K562 (cell line): ENCODE measurements around the gene LRRC7. TPM values are rescaled to one million over a fixed set of nuclear protein-coding genes. Genes with fewer than 3 reads are reported as not detected.

Experiments used
- ATAC-seq: fragments of 200-7000 bp; cut with Tn5 transposase; 3 replicates; pipeline ENCODE4 v1.9.1; 2020; ENCODE audit warnings: moderate library complexity
- BruUV-seq: library from RNA; stranded (reverse); fragments of 400-500 nt; replicated peaks from 2 replicates; lab custom pipeline; 2021; lab: Mats Ljungman, UMichigan
- CTCF ChIA-PET: fragments of 300-600 bp; formaldehyde crosslinking; extraction: SDS; loops from one replicate; lab custom pipeline; 2021; ENCODE audit warnings: low intra/inter-chr PET ratio; lab: Yijun Ruan, JAX
- POLR2A ChIA-PET: fragments of 300-600, 350-650 bp; sonication (Branson Sonifier 250); formaldehyde crosslinking; extraction: SDS; loops from one replicate; lab custom pipeline; 2021; ENCODE audit warnings: antibody characterized with exemption, inconsistent platforms; lab: Yijun Ruan, JAX
- DNase-seq, 4 experiments: peaks; one replicate each; pipeline versions ENCODE4 v3.0.0 to v3.0.0-alpha.2; 2011 to 2018; ENCODE audit warnings: low spot score in 3 of 4, mixed read lengths in 3 of 4; ENCODE audit errors: extremely low read depth in 1 of 4
- FAIRE-seq: peaks from 2 replicates; lab custom pipeline; 2011; peaks lifted over from hg19 to GRCh38; lab: Jason Lieb, UNC
- H2AFZ ChIP-seq: 2 replicates; pipeline ENCODE4 v1.6.0; 2011; ENCODE audit warnings: low read depth, low read length, control low read depth, inconsistent platforms
- H3K27ac ChIP-seq: fragments of 200-600 bp; 3 replicates; pipeline ENCODE4 v1.8.0; 2011; ENCODE audit warnings: low read depth, mild to moderate bottlenecking, control low read depth, inconsistent platforms, low read length, moderate library complexity, mixed read lengths; ENCODE audit errors: extremely low read depth
- H3K27me3 ChIP-seq, 2 experiments: fragments of 300-600 bp in 1 of 2; 2 replicates in 1 of 2; 3 replicates in 1 of 2; pipeline versions ENCODE4 v1.6.0 to v1.8.0; 2011; ENCODE audit warnings: inconsistent platforms in 2 of 2, low read length in 2 of 2, mild to moderate bottlenecking in 1 of 2, mixed read lengths in 1 of 2, moderate library complexity in 1 of 2; ENCODE audit not compliant: control insufficient read depth in 2 of 2, insufficient read depth in 2 of 2
- H3K36me3 ChIP-seq: fragments of 300-600 bp; 3 replicates; pipeline ENCODE4 v1.8.0; 2011; ENCODE audit warnings: mild to moderate bottlenecking, low read length, inconsistent platforms; ENCODE audit not compliant: control insufficient read depth, insufficient read depth
- H3K4me1 ChIP-seq, 2 experiments: fragments of 200-600 bp in 1 of 2; replicated peaks in 1 of 2; 2 replicates in 1 of 2; 3 replicates in 1 of 2; pipeline versions ENCODE4 v1.5.1 to v1.8.0; 2011; ENCODE audit warnings: inconsistent platforms in 2 of 2, low read length in 2 of 2, mild to moderate bottlenecking in 1 of 2, mixed read lengths in 1 of 2, moderate library complexity in 1 of 2; ENCODE audit not compliant: control insufficient read depth in 2 of 2, insufficient read depth in 2 of 2
- H3K4me2 ChIP-seq: 2 replicates; pipeline ENCODE4 v1.6.1; 2011; ENCODE audit warnings: low read length, control low read depth, inconsistent platforms, mixed read lengths; ENCODE audit not compliant: insufficient read depth
- H3K4me3 ChIP-seq: fragments of 200-600 bp; sonication (generic), shearing (Covaris generic); 2 replicates; pipeline ENCODE4 v1.5.1; 2016; ENCODE audit warnings: control low read depth, inconsistent platforms
- H3K79me2 ChIP-seq: fragments of 200-600 bp; 3 replicates; pipeline ENCODE4 v1.8.0; 2011; ENCODE audit warnings: low read length, inconsistent platforms; ENCODE audit not compliant: control insufficient read depth, insufficient read depth
- H3K9ac ChIP-seq, 2 experiments: 2 replicates each; pipeline versions ENCODE4 v1.6.0 to v1.6.1; 2011; ENCODE audit warnings: low read depth in 2 of 2, low read length in 2 of 2, control low read depth in 1 of 2, inconsistent platforms in 1 of 2, mild to moderate bottlenecking in 1 of 2, mixed read lengths in 1 of 2; ENCODE audit not compliant: insufficient read depth in 1 of 2
- H3K9me1 ChIP-seq: one replicate; pipeline ENCODE4 v1.6.0; 2011; ENCODE audit warnings: inconsistent platforms, mild to moderate bottlenecking, low read length, moderate library complexity; ENCODE audit not compliant: control insufficient read depth, insufficient read depth
- H3K9me3 ChIP-seq: replicated peaks from 2 replicates; pipeline ENCODE4 v1.5.1; 2011; ENCODE audit warnings: low read depth, low read length, inconsistent platforms; ENCODE audit not compliant: control insufficient read depth, insufficient read depth
- H4K20me1 ChIP-seq: replicated peaks from 2 replicates; pipeline ENCODE4 v1.6.1; 2011; ENCODE audit warnings: low read length, inconsistent platforms, mixed read lengths; ENCODE audit not compliant: control insufficient read depth, insufficient read depth
- ATF1 ChIP-seq, 2 experiments: fragments of 450-650 bp in 1 of 2; IDR thresholded peaks; 2 replicates each; pipeline ENCODE4 v1.6.1; 2016; ENCODE audit warnings: missing compliant biosample characterization in 1 of 2, missing genetic modification characterization in 1 of 2
- FOXJ2 ChIP-seq: fragments of 200-800 bp; sonication (Bioruptor generic); IDR thresholded peaks from 2 replicates; pipeline ENCODE4 v1.6.1; 2016; ENCODE audit warnings: missing genetic modification characterization, missing compliant biosample characterization
- GABPB1 ChIP-seq: sonication (generic); formaldehyde crosslinking; IDR thresholded peaks from 2 replicates; pipeline ENCODE4 v1.8.0; 2022; ENCODE audit warnings: mild to moderate bottlenecking, missing genetic modification reagents
- GTF2E2 ChIP-seq: fragments of 200-800 bp; sonication (Bioruptor generic); IDR thresholded peaks from 2 replicates; pipeline ENCODE4 v1.6.1; 2016; ENCODE audit warnings: missing genetic modification characterization, missing compliant biosample characterization
- REST ChIP-seq, 2 experiments: fragments of 450-650 bp; formaldehyde crosslinking in 1 of 2; IDR thresholded peaks; 2 replicates each; pipeline versions ENCODE4 v1.4.0 to v1.6.1; 2014 to 2020; ENCODE audit warnings: mild to moderate bottlenecking in 2 of 2, borderline replicate concordance in 1 of 2, low read depth in 1 of 2
- SMAD2 ChIP-seq: fragments of 150-350 bp; IDR thresholded peaks from 2 replicates; pipeline ENCODE4 v1.6.1; 2014; ENCODE audit warnings: low read depth, mild to moderate bottlenecking, low read length
- SMARCC2 ChIP-seq: fragments of 450-650 bp; IDR thresholded peaks from 2 replicates; pipeline ENCODE4 v1.6.1; 2017; ENCODE audit warnings: antibody characterized with exemption, moderate library complexity, mild to moderate bottlenecking, low read depth
- ZNF124 ChIP-seq: sonication (generic); formaldehyde crosslinking; IDR thresholded peaks from 2 replicates; pipeline ENCODE4 v1.8.1; 2022; ENCODE audit warnings: missing genetic modification reagents
- ZNF197 ChIP-seq: fragments of 200-800 bp; sonication (Bioruptor generic); IDR thresholded peaks from 2 replicates; pipeline ENCODE4 v1.6.1; 2016; ENCODE audit warnings: low read depth, missing genetic modification characterization, missing compliant biosample characterization
- ZNF23 ChIP-seq: fragments of 250-450 bp; sonication (Bioruptor Pico); IDR thresholded peaks from 2 replicates; pipeline ENCODE4 v1.4.0; 2020; ENCODE audit warnings: mild to moderate bottlenecking
- ZNF561 ChIP-seq: fragments of 450-650 bp; formaldehyde crosslinking; conservative IDR thresholded peaks from 2 replicates; pipeline ENCODE4 v1.4.0; 2020; ENCODE audit warnings: mild to moderate bottlenecking, moderate library complexity
- WGBS: fragments of 100-300 bp; shearing (Covaris generic); methylation state at CpG from one replicate; pipeline ENCODE4 v1.1.6; 2016; ENCODE audit warnings: low coverage, mixed read lengths; ENCODE audit not compliant: insufficient coverage; ENCODE audit errors: missing lambda C conversion rate; 5-methylcytosine and 5-hydroxymethylcytosine counted together
- in situ Hi-C: fragments of 300-500 bp; cut with MboI; formaldehyde crosslinking; loops from 4 replicates; pipeline ENCODE4 v1.15.0; 2018; ENCODE audit warnings: inconsistent platforms, mixed read lengths
- intact Hi-C: fragments of 100-400 bp; cut with micrococcal nuclease; formaldehyde crosslinking; loops from 2 replicates; pipeline ENCODE4 v1.14.2; 2022
- polyA plus RNA-seq, 8 experiments: library from polyadenylated mRNA; depleted of rRNA in 4 of 8; stranded (reverse) in 5 of 8; unstranded in 3 of 8; fragments of >200 nt; fragmentation: Nextera tagmentation in 2 of 8; fragmentation: Illumina TruSeq in 1 of 8; extraction: Ambion mirVana in 2 of 8; extraction: Trizol in 1 of 8; gene quantifications; 2 replicates each; pipeline versions ENCODE4 v1.2.1 to v1.2.3, GENCODE V29; 2011 to 2014; ENCODE audit warnings: inconsistent platforms in 1 of 8, missing spikeins in 1 of 8
- total RNA-seq, 7 experiments: library from RNA; depleted of rRNA in 6 of 7; stranded (reverse); fragments of >200 nt in 6 of 7; fragmentation: Illumina TruSeq in 2 of 7; extraction: Trizol in 2 of 7; gene quantifications; 2 replicates each; pipeline versions ENCODE4 v1.2.1 to v1.2.3, GENCODE V29; 2011 to 2021; ENCODE audit warnings: low replicate concordance in 1 of 7
- TF ChIP-seq, protein P1 (sequence below): fragments of 450-650 bp; IDR thresholded peaks from 2 replicates; pipeline ENCODE4 v1.6.1; 2018; ENCODE audit not compliant: partially characterized antibody

Gene LRRC7
- total and polyA plus RNA-seq, 9 of the 15 experiments (the other 6 are each of a cell fraction or from before 2014, with no cell fraction given): 0.09 to 0.94 (median 0.49) TPM

- WGBS: 12% methylated on average over 1 of the region's 1 CpG
- H4K20me1 ChIP-seq: no peaks in the 10 kb centered on the region
- no peak overlapping the region for H3K4me2 ChIP-seq
- FAIRE-seq: no peak
- H3K27me3 ChIP-seq: no peaks in the 10 kb centered on the region
- H3K27ac ChIP-seq: no peak overlapping the region
- no peaks in the 10 kb centered on the region for H3K79me2 ChIP-seq
- ATAC-seq: no peak; the same call in 2 of the 3 replicates
- in situ Hi-C loops: no loop called here
- H3K36me3 ChIP-seq: no peaks in the 10 kb centered on the region
- CTCF ChIA-PET: no interaction called here
- H3K9ac ChIP-seq: no peak overlapping the region
- peak overlapping the region; percentile 70 for H2AFZ ChIP-seq
- no TSS peak for BruUV-seq
- no peaks in the 10 kb centered on the region; a peak in 1 of 5 replicates for H3K4me1 ChIP-seq
- no peaks in the 10 kb centered on the region for H3K9me3 ChIP-seq
- intact Hi-C loops: no loop called here
- DNase-seq: no peak
- H3K4me3 ChIP-seq: no peak overlapping the region
- POLR2A ChIA-PET: interaction anchor here (1.3 kb wide), 1 partner anchor 12 kb away, joined by 6 read pairs; no protein-coding TSS in a partner anchor
- H3K9me1 ChIP-seq: no peaks in the 10 kb centered on the region
- TF ChIP-seq ZNF561 (CRISPR knock-in tag) (no peak), FOXJ2 (tag) (no peak), GTF2E2 (no peak), REST (IDR thresholded peaks at IDR 0.05; ENCODE audit: borderline replicate concordance) (no peak), REST (CRISPR knock-in tag; IDR thresholded peaks at IDR 0.05; ENCODE audit: low read depth) (no peak), ZNF197 (no peak), ATF1 (CRISPR knock-in tag; IDR thresholded peaks at IDR 0.05) (no peak), ATF1 (tag; IDR thresholded peaks at IDR 0.05) (no peak), ZNF124 (CRISPR knock-in tag) (no peak), GABPB1 (CRISPR knock-in tag) (no peak), SMARCC2 (no peak), SMAD2 (no peak), ZNF23 (CRISPR knock-in tag) (no peak)
- TF ChIP-seq, protein P1, sequence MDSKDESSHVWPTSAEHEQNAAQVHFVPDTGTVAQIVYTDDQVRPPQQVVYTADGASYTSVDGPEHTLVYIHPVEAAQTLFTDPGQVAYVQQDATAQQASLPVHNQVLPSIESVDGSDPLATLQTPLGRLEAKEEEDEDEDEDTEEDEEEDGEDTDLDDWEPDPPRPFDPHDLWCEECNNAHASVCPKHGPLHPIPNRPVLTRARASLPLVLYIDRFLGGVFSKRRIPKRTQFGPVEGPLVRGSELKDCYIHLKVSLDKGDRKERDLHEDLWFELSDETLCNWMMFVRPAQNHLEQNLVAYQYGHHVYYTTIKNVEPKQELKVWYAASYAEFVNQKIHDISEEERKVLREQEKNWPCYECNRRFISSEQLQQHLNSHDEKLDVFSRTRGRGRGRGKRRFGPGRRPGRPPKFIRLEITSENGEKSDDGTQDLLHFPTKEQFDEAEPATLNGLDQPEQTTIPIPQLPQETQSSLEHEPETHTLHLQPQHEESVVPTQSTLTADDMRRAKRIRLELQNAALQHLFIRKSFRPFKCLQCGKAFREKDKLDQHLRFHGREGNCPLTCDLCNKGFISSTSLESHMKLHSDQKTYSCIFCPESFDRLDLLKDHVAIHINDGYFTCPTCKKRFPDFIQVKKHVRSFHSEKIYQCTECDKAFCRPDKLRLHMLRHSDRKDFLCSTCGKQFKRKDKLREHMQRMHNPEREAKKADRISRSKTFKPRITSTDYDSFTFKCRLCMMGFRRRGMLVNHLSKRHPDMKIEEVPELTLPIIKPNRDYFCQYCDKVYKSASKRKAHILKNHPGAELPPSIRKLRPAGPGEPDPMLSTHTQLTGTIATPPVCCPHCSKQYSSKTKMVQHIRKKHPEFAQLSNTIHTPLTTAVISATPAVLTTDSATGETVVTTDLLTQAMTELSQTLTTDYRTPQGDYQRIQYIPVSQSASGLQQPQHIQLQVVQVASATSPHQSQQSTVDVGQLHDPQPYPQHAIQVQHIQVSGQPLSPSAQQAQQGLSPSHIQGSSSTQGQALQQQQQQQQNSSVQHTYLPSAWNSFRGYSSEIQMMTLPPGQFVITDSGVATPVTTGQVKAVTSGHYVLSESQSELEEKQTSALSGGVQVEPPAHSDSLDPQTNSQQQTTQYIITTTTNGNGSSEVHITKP: no peak
Measured at GRCh38 chr1:70051926-70052325, 484.2 kb downstream of the LRRC7 start.
